Thyroid gland (tissue), 4 donors: ENCODE results near the gene PIK3R5. TPM values are rescaled to one million over a fixed set of nuclear protein-coding genes. Genes with fewer than 3 reads are reported as not detected.

Source experiments
- DNase-seq, 2 donors: peaks; one replicate each; pipeline ENCODE4 v3.0.0-alpha.2; 2019
- H3K27ac ChIP-seq, 3 donors: fragments of 200-600 bp; sonication (generic); 1 replicate in 2 of 3; 2 replicates in 1 of 3; pipeline ENCODE4 v1.5.1; 2016 to 2019; ENCODE audit warnings: mild to moderate bottlenecking in 1 of 3, moderate library complexity in 1 of 3
- H3K27me3 ChIP-seq: fragments of 200-600 bp; sonication (generic); one replicate; pipeline ENCODE4 v1.5.1; 2019
- H3K36me3 ChIP-seq, 2 donors: fragments of 200-600 bp; sonication (generic); one replicate each; pipeline ENCODE4 v1.5.1; 2016 to 2019
- H3K4me1 ChIP-seq, 2 donors: fragments of 200-600 bp; sonication (generic); one replicate each; pipeline ENCODE4 v1.5.1; 2017 to 2019
- H3K4me3 ChIP-seq, 3 donors: fragments of 200-600 bp; sonication (generic); replicated peaks in 1 of 3; 1 replicate in 2 of 3; 2 replicates in 1 of 3; pipeline ENCODE4 v1.5.1; 2016; ENCODE audit warnings: mild to moderate bottlenecking in 1 of 3
- H3K9me3 ChIP-seq: fragments of 200-600 bp; sonication (generic); one replicate; pipeline ENCODE4 v1.5.1; 2017
- POLR2A ChIP-seq, 2 donors: fragments of 450-650 bp; IDR thresholded peaks; one replicate each; pipeline ENCODE4 v1.6.1; 2017; ENCODE audit warnings: antibody characterized with exemption in 2 of 2, mild to moderate bottlenecking in 2 of 2, moderate library complexity in 1 of 2
- WGBS, 2 donors: methylation state at CpG; one replicate each; pipeline ENCODE4 v1.1.5; 2017; 5-methylcytosine and 5-hydroxymethylcytosine counted together
- intact Hi-C: fragments of 100-400 bp; cut with DNase I; formaldehyde crosslinking; loops from one replicate; pipeline ENCODE4 v1.15.1; 2023
- total RNA-seq, 4 donors: library from RNA; depleted of rRNA; stranded (reverse); fragments of >200 nt; gene quantifications; one replicate each; pipeline ENCODE4 v1.2.3, GENCODE V29; 2016
- TF ChIP-seq, protein P1 (sequence below), 6 experiments: fragments of 200-600 bp in 3 of 6; fragments of 450-650 bp in 3 of 6; sonication (generic) in 3 of 6; IDR thresholded peaks; one replicate each; pipeline ENCODE4 v1.5.1; 2016 to 2019; ENCODE audit warnings: antibody characterized with exemption in 6 of 6, mild to moderate bottlenecking in 2 of 6, inconsistent platforms in 1 of 6, moderate library complexity in 1 of 6

Gene PIK3R5
- total RNA-seq, 4 donors from 2014 or later, result 2.3 to 10.6 (median 5.1) TPM

GRCh38 chr17:8940866-8941471 lies 24.5 kb downstream of the PIK3R5 start:
- Histone ChIP-seq H3K27me3 (no peaks in the 10 kb centered on the region), H3K9me3 (no peaks in the 10 kb centered on the region), H3K27ac (no peak overlapping the region), H3K4me3 (no peak overlapping the region), H3K36me3 (no peaks in the 10 kb centered on the region), H3K4me1 (no peaks in the 10 kb centered on the region)
- intact Hi-C loops, result no loop called here
- no peak for DNase-seq
- WGBS, 2 donors, result 70 to 71% methylated on average over 6 of the region's 6 CpGs
- no peak for TF ChIP-seq POLR2A (IDR thresholded peaks at IDR 0.05)
- TF ChIP-seq, protein P1, sequence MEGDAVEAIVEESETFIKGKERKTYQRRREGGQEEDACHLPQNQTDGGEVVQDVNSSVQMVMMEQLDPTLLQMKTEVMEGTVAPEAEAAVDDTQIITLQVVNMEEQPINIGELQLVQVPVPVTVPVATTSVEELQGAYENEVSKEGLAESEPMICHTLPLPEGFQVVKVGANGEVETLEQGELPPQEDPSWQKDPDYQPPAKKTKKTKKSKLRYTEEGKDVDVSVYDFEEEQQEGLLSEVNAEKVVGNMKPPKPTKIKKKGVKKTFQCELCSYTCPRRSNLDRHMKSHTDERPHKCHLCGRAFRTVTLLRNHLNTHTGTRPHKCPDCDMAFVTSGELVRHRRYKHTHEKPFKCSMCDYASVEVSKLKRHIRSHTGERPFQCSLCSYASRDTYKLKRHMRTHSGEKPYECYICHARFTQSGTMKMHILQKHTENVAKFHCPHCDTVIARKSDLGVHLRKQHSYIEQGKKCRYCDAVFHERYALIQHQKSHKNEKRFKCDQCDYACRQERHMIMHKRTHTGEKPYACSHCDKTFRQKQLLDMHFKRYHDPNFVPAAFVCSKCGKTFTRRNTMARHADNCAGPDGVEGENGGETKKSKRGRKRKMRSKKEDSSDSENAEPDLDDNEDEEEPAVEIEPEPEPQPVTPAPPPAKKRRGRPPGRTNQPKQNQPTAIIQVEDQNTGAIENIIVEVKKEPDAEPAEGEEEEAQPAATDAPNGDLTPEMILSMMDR (IDR thresholded peaks at IDR 0.05), result no peak

DNA sequence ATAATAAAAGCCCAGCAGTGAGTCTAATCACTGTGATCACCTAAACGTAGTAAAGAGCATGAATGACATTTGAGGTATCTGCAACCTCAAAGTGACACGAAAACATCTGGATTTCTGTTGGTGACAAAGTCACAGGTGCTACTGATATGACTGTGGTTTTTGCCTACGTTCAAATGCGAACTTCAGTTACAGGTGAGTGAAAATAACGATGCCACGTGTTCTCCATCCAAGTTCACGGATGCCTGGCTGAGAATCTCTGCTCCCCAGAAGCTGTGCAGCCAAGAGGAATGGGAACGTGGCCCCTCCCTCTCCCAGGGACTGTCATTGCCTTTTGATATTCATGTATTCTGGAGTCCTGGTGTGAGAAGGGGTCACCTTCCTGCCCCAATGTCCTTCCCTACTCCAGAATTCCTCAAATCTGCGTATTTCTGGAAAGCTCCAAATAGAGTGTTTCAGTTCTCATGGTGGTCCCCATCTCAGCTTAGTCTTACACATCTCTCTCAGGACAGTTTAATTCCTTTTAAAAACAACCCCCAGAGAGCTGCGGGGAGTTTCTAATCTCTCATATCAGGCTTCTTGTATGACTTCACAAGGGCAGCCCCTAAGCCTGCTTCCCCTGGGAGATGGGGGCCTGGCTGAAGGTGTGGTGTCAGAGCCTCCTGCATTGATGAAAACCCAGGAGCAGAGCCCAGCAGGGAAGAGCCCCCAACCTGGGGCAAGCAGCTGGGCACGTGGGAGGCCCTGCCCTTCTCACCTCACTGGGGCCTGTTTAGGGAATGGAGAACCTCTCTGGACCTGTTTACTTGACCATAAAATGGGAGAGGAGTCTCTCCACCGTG lies 25.8 kb downstream of the PIK3R5 start:
- no peaks in the 10 kb centered on the region for H3K27me3 ChIP-seq
- TF ChIP-seq POLR2A (IDR thresholded peaks at IDR 0.05), result no peak
- TF ChIP-seq, protein P1 (IDR thresholded peaks at IDR 0.05), result no peak
- no peak overlapping the region for H3K27ac ChIP-seq
- WGBS, 2 donors, result 39 to 58% methylated on average over 12 of the region's 12 CpGs
- no peak for DNase-seq
- no peaks in the 10 kb centered on the region for H3K4me1 ChIP-seq
- no peak overlapping the region for H3K4me3 ChIP-seq
- H3K36me3 ChIP-seq, result no peaks in the 10 kb centered on the region
- no peaks in the 10 kb centered on the region for H3K9me3 ChIP-seq
- intact Hi-C loops, result no loop called here

GRCh38 chr17:8938933-8939332 lies 26.6 kb downstream of the PIK3R5 start:
- WGBS, 2 donors, result 85 to 88% methylated on average over 5 of the region's 5 CpGs
- no peaks in the 10 kb centered on the region for H3K4me1 ChIP-seq
- H3K9me3 ChIP-seq, result no peaks in the 10 kb centered on the region
- no peak for DNase-seq
- no peaks in the 10 kb centered on the region for H3K27me3 ChIP-seq
- no peak overlapping the region for H3K4me3 ChIP-seq
- TF ChIP-seq POLR2A (IDR thresholded peaks at IDR 0.05), result no peak
- TF ChIP-seq, protein P1 (IDR thresholded peaks at IDR 0.05), result no peak
- no peaks in the 10 kb centered on the region for H3K36me3 ChIP-seq
- intact Hi-C loops, result no loop called here
- H3K27ac ChIP-seq, result no peak overlapping the region

DNA sequence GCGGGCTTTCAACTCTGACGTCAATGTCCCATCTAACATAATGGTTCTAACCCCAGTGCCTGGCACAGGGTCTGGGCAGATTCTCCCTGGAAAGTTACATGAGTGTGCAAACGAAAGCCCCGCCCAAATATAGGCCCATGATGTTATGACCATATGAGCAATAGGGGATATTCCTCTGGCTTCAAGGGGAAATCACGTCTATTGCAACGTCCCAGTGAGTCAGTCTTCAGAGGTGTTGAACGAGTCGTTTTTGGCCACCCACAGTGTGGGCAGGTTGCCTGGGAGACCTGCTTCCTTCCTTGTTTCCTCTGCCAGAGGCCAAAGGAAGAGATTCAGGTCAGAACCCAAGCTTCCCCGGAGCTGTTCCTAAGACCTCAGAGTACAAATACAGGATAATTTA lies 30.3 kb downstream of the PIK3R5 start:
- 56 to 68% methylated on average over 9 of the region's 9 CpGs for WGBS, 2 donors
- no peaks in the 10 kb centered on the region for H3K9me3 ChIP-seq

More for the DNA sequence above, 30.3 kb downstream of the PIK3R5 start:
- DNase-seq, result no peak
- no peaks in the 10 kb centered on the region for H3K4me1 ChIP-seq
- intact Hi-C loops, result no loop called here
- H3K27ac ChIP-seq, result no peak overlapping the region
- no peaks in the 10 kb centered on the region for H3K36me3 ChIP-seq
- H3K27me3 ChIP-seq, result no peaks in the 10 kb centered on the region
- TF ChIP-seq, protein P1 (IDR thresholded peaks at IDR 0.05), result no peak
- TF ChIP-seq POLR2A (IDR thresholded peaks at IDR 0.05), result no peak
- H3K4me3 ChIP-seq, result no peak overlapping the region
